MM.1S (cell line): ENCODE data around the gene GPRIN1.

Source experiments
- DNase-seq: peaks from one replicate; pipeline ENCODE4 v3.0.0-alpha.2; 2015
- H2AFZ ChIP-seq: fragments of 300-600 bp; sonication (generic); 2 replicates; pipeline ENCODE4 v1.6.0; 2016; ENCODE audit warnings: antibody characterized with exemption, low read length
- H3F3A ChIP-seq: fragments of 300-600 bp; sonication (generic); 2 replicates; pipeline ENCODE4 v1.6.1; 2016; ENCODE audit warnings: mild to moderate bottlenecking, antibody characterized with exemption, low read length, moderate library complexity, mixed read lengths; ENCODE audit not compliant: insufficient read depth
- H3K27ac ChIP-seq: fragments of 300-600 bp; sonication (generic); 2 replicates; pipeline ENCODE4 v1.5.1; 2016; ENCODE audit warnings: mild to moderate bottlenecking, low read length
- H3K27me3 ChIP-seq: fragments of 300-600 bp; sonication (generic); replicated peaks from 2 replicates; pipeline ENCODE4 v1.6.0; 2016; ENCODE audit warnings: low read length; ENCODE audit not compliant: insufficient read depth
- H3K36me3 ChIP-seq: fragments of 300-600 bp; sonication (generic); replicated peaks from 2 replicates; pipeline ENCODE4 v1.6.1; 2016; ENCODE audit warnings: mild to moderate bottlenecking, low read length, mixed read lengths; ENCODE audit not compliant: insufficient read depth
- H3K4me1 ChIP-seq: fragments of 300-600 bp; sonication (generic); 2 replicates; pipeline ENCODE4 v1.6.1; 2016; ENCODE audit warnings: low read length, mixed read lengths
- H3K4me2 ChIP-seq: fragments of 300-600 bp; sonication (generic); 2 replicates; pipeline ENCODE4 v1.6.0; 2016; ENCODE audit warnings: low read depth, low read length
- H3K4me3 ChIP-seq: fragments of 300-600 bp; sonication (generic); 2 replicates; pipeline ENCODE4 v1.5.1; 2016; ENCODE audit warnings: low read length, mixed read lengths
- H3K79me2 ChIP-seq: fragments of 300-600 bp; sonication (generic); 2 replicates; pipeline ENCODE4 v1.6.1; 2016; ENCODE audit warnings: mixed run types, low read length, mixed read lengths
- H3K9ac ChIP-seq: fragments of 300-600 bp; sonication (generic); 2 replicates; pipeline ENCODE4 v1.6.1; 2016; ENCODE audit warnings: low read length, mixed read lengths
- H3K9me2 ChIP-seq: fragments of 300-600 bp; sonication (generic); replicated peaks from 2 replicates; pipeline ENCODE4 v1.6.1; 2016; ENCODE audit warnings: mild to moderate bottlenecking, low read length, mixed read lengths; ENCODE audit not compliant: insufficient read depth
- H3K9me3 ChIP-seq: fragments of 300-600 bp; sonication (generic); replicated peaks from 2 replicates; pipeline ENCODE4 v1.6.1; 2016; ENCODE audit warnings: mild to moderate bottlenecking, low read length, mixed read lengths; ENCODE audit not compliant: insufficient read depth
- H4K20me1 ChIP-seq: fragments of 300-600 bp; sonication (generic); 2 replicates; pipeline ENCODE4 v1.6.1; 2016; ENCODE audit warnings: mild to moderate bottlenecking, low read length, moderate library complexity, mixed read lengths; ENCODE audit not compliant: insufficient read depth
- EZH2 ChIP-seq: fragments of 300-600 bp; sonication (generic); optimal IDR thresholded peaks from 2 replicates; pipeline ENCODE3; 2017; ENCODE audit warnings: low read depth, mild to moderate bottlenecking, antibody characterized with exemption, low read length, mixed read lengths
- EZH2phosphoT487 ChIP-seq: fragments of 300-600 bp; sonication (generic); IDR thresholded peaks from 2 replicates; pipeline ENCODE4 v1.6.1; 2018; ENCODE audit warnings: antibody characterized with exemption, low read length
- TF ChIP-seq, protein P1 (sequence below): fragments of 300-600 bp; sonication (generic); IDR thresholded peaks from 2 replicates; pipeline ENCODE4 v1.5.1; 2016; ENCODE audit warnings: antibody characterized with exemption, low read length, mixed read lengths

Gene GPRIN1

DNA sequence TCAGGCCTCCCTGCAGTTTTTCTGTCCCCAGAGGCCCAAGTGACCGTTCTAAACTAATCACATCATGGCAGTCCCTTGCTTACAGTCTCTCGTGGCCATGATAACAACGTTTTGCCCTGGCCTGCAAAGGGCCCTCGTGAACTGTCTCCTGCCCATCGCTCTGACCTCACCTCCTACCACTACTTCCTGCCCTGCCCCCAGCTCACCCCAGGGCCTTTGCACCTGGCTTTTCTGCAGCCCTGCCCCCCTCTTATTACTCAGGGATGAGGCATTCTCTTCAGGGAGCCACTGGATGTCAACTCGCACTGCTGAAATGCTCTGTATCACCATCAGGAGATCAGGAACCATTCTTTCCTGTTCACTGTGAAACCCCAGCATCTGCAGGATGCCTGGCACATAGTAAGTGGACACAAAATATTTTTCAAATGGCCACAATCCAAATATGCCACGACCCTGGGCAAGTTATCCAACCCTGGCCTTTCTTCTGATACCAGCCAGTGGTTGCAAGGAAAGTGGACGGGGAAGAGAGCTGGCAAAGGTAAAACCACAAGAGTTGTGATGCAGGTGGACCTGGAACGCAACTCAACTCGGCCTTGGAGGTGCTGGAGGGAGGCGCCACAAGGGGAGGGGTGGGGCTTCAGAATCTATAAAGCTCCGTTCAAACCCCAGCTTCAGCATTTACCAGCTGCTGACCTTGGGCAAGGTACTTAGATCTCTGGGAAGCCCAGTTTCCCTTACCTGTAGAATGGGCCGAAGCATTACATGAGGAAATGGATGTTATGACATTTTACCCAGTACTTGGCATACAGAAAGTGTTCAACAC, 18.7 kb upstream of the GPRIN1 start:
- H3K27ac ChIP-seq = no peak overlapping the region
- H3K9ac ChIP-seq = no peak overlapping the region
- TF ChIP-seq EZH2phosphoT487 (no peak), EZH2 (no peak)
- TF ChIP-seq, protein P1, sequence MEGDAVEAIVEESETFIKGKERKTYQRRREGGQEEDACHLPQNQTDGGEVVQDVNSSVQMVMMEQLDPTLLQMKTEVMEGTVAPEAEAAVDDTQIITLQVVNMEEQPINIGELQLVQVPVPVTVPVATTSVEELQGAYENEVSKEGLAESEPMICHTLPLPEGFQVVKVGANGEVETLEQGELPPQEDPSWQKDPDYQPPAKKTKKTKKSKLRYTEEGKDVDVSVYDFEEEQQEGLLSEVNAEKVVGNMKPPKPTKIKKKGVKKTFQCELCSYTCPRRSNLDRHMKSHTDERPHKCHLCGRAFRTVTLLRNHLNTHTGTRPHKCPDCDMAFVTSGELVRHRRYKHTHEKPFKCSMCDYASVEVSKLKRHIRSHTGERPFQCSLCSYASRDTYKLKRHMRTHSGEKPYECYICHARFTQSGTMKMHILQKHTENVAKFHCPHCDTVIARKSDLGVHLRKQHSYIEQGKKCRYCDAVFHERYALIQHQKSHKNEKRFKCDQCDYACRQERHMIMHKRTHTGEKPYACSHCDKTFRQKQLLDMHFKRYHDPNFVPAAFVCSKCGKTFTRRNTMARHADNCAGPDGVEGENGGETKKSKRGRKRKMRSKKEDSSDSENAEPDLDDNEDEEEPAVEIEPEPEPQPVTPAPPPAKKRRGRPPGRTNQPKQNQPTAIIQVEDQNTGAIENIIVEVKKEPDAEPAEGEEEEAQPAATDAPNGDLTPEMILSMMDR = no peak

DNA sequence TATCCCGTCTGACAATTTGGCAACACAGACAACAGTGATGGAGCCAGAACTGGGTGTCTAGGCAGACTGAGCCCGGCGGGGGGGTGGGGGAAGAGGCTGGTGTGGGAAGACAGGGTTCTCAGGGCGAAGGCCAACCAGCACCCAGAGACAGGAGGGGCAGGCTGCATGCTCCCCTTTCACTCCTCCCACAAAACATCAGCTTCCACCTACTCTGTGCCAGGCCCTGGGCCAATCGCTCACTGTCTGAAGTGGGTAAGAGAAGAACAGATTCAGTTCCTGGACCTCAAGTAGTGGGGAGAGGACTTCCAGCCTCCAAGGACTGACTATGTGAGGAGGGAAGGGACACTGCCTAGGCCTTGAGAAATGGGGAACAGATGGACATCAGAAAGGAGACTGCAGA, 17.6 kb upstream of the GPRIN1 start:
- Histone ChIP-seq H3F3A (no peaks in the 10 kb centered on the region), H3K4me3 (no peak overlapping the region), H3K9ac (no peak overlapping the region), H3K36me3 (no peaks in the 10 kb centered on the region), H4K20me1 (no peaks in the 10 kb centered on the region), H3K4me2 (no peak overlapping the region), H3K4me1 (no peaks in the 10 kb centered on the region), H3K79me2 (no peaks in the 10 kb centered on the region), H3K27me3 (peaks cover 82% of the 10 kb centered on the region), H3K9me3 (no peaks in the 10 kb centered on the region), H3K9me2 (no peaks in the 10 kb centered on the region), H2AFZ (no peak overlapping the region), H3K27ac (no peak overlapping the region)
- TF ChIP-seq, protein P1 = no peak
- TF ChIP-seq EZH2phosphoT487 = no peak
- TF ChIP-seq EZH2 = no peak
- no peak for DNase-seq

More for the DNA sequence above, 18.7 kb upstream of the GPRIN1 start:
- Histone ChIP-seq H2AFZ (no peak overlapping the region), H3K4me3 (no peak overlapping the region), H3K9me3 (no peaks in the 10 kb centered on the region), H3K4me1 (no peaks in the 10 kb centered on the region), H3K4me2 (no peak overlapping the region), H3K9me2 (no peaks in the 10 kb centered on the region), H4K20me1 (no peaks in the 10 kb centered on the region), H3K79me2 (no peaks in the 10 kb centered on the region), H3K36me3 (no peaks in the 10 kb centered on the region), H3F3A (no peaks in the 10 kb centered on the region), H3K27me3 (peaks cover 87% of the 10 kb centered on the region)
- no peak for DNase-seq

DNA sequence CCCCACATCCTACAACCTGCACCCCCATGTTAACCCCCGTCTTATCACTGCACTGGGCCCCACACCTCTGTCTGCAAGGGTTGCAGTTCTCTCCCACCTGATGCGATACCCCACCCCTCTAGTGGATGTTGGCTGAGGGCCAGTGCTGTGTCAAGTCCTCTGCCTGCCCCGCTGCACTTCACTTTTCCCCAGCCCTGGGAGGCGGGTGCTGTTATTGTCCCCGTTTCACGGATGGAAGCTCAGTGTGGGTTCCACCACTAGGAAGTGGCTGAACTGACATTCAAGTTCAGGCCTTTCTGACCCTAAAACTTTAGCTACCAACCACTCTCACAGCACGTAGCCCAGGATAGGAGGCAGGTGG, 16.9 kb upstream of the GPRIN1 start:
- Histone ChIP-seq H3K9me3 (no peaks in the 10 kb centered on the region), H3K4me2 (no peak overlapping the region), H3F3A (no peaks in the 10 kb centered on the region), H3K36me3 (no peaks in the 10 kb centered on the region), H3K79me2 (no peaks in the 10 kb centered on the region), H3K4me3 (no peak overlapping the region), H3K9me2 (no peaks in the 10 kb centered on the region), H3K9ac (no peak overlapping the region), H4K20me1 (no peaks in the 10 kb centered on the region), H3K27me3 (peaks cover 79% of the 10 kb centered on the region), H2AFZ (no peak overlapping the region), H3K4me1 (no peaks in the 10 kb centered on the region), H3K27ac (no peak overlapping the region)
- TF ChIP-seq, protein P1 = no peak
- no peak for TF ChIP-seq EZH2phosphoT487
- TF ChIP-seq EZH2 = no peak
- no peak for DNase-seq
